Measurements from ENCODE around the gene NFIC.

NFIC gene

GRCh38 chr19:3513229-3514140, 147.1 kb downstream of the NFIC start:
- DNase-seq = no peak

- no peak for DNase-seq
Observed at GRCh38 chr19:3514930-3515329, 148.5 kb downstream of the NFIC start.

- no peak for DNase-seq
Observed at GRCh38 chr19:3515891-3516422, 149.6 kb downstream of the NFIC start.

- no peak for DNase-seq
Observed at GRCh38 chr19:3516675-3517207, 150.4 kb downstream of the NFIC start.

GRCh38 chr19:3517638-3518037, 151.3 kb downstream of the NFIC start:
- DNase-seq = no peak

- no peak for DNase-seq
Observed at GRCh38 chr19:3518255-3518654, 151.9 kb downstream of the NFIC start.

- no peak for DNase-seq
Observed at GRCh38 chr19:3518659-3519058, 152.3 kb downstream of the NFIC start.

All from right hindlimb (tissue), 1 donor.